Stimulated activated CD8-positive, alpha-beta memory T cell treated with anti-CD3 and anti-CD28 coated beads, Interleukin-7, amount 100 ng/mL, for 1 hour (primary cell): ENCODE data around the gene CCDC15.

Experiments
- DNase-seq, 2 donors: peaks; one replicate each; pipeline ENCODE4 v3.0.0-alpha.2; 2020; ENCODE audit warnings: low read depth in 2 of 2

The CCDC15 gene

GRCh38 chr11:125068368-125068767 is 114.4 kb downstream of the CCDC15 start:
- no peak for DNase-seq

- no peak for DNase-seq
Measured at GRCh38 chr11:125069008-125069407, 115.0 kb downstream of the CCDC15 start.

- no peak for DNase-seq
Measured at GRCh38 chr11:125069796-125070195, 115.8 kb downstream of the CCDC15 start.

DNA sequence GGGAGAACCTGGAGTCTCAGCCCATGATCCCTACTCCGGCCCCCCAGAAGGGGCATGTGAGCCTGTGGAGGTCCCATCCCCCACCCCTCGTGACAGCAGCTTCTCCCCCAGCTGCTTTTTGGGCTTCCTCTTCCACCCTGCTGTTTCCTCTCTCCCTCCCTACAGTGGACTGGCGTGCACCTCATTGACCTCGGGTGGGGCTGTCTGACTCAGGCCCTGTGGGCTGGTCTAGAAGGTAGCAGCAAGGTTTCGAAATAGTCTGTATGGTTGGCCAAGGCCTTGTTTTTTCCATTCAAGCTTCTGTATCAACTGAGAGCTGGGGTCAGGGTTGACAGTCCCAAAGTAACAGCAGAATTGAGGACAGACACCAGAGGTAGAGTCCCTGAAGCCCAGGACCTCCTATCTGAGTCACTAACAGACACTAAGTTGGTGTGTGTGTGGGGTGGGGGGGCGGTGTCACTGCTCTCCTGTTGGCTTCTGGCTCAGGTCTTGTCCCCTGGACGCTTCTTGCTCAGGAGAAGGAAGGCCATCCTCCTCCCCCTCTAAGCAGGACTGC is 116.8 kb downstream of the CCDC15 start:
- DNase-seq = no peak

GRCh38 chr11:125071435-125071834 is 117.4 kb downstream of the CCDC15 start:
- DNase-seq = no peak

DNA sequence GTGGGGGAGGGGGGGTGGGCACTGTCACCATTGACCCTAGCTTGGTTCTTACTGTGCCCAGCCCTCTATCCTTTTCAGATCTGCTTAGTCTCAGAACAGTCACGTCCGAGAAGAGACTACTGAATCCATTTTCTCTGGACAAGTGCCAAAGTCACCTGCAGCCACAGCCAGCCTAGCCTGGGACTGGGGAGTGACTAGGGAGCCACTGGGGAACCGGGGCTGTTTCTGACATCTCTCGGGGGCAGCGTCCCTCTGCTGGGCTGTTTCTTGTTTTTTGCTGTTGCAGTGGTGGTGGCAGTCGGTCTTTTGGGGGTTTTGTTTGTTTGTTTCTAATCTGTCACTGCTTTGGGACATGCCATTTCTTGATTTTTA is 117.8 kb downstream of the CCDC15 start:
- DNase-seq = no peak

- no peak for DNase-seq
Measured at GRCh38 chr11:125072218-125072960, 118.4 kb downstream of the CCDC15 start.

DNA sequence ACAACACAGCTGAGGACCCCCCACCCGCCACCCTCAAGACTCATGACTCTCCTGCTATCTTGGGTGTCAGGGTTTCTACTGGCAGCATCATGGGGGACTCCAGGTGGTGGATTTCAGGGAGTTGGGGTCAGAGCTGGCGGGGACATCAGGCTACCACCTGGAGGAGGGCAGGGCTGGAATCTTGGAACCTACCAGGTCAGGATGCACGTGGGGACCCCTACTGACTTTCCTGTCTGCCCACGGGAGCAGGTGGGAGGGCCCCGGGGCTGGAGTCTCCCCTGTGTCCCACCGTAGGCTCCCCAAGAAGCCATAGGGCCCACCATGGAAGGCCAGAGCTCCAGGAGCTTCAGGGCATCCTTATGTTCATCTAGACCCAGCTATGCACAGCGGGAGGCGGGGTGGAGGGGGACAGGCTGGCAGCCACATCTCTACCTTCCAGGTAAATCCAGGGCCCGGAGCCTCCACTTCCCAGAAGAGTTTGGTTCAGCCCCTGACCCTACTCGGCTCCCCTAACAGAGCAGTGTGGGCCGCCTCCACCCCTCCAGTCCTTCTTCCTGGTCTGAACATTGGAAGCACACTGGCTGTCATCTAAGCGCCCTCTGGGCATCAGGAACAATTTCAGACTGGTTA is 119.1 kb downstream of the CCDC15 start:
- no peak for DNase-seq

DNA sequence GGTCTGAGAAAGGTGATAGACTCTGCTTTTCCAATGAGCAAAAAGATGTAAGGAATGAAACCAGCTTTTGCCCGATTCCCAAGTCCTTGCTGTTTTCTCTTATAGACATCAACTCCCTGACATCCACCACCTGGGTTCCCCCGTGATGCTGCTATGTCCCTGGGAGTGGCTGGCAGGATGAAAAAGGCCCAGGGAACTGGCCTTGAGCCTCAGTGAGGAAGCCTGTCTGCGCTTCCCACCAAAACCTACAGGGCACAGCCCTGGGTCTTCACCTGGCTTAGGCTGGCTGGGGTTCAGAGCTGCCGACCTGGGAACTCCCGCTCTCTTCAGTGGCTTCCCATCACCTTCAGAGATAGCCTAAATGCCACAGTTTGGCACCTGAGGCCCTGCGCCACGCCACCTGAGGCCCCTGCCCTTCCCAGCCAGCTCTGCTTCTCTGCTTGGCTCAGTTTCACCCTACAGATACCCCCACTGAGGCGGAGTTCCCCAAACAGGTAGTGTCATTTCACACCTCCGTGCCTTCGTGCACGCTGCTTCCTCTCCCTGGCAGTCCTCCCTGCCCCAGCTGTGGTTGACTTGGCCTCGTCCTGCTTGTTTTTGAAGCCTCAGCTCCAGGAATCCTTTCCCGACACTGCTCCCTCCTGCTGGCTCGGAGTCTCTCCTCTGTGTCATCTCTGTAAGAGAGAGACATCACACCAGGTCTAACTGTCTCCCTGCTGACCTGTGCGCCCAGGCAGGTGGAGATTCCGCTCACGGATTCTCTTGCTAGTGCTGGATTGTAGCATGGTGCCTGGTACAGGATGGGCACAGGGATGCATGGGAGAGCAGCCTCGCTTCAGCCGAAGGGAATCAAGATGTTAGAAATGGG is 119.8 kb downstream of the CCDC15 start:
- no peak for DNase-seq

GRCh38 chr11:125074511-125075241 is 120.7 kb downstream of the CCDC15 start:
- DNase-seq = no peak

DNA sequence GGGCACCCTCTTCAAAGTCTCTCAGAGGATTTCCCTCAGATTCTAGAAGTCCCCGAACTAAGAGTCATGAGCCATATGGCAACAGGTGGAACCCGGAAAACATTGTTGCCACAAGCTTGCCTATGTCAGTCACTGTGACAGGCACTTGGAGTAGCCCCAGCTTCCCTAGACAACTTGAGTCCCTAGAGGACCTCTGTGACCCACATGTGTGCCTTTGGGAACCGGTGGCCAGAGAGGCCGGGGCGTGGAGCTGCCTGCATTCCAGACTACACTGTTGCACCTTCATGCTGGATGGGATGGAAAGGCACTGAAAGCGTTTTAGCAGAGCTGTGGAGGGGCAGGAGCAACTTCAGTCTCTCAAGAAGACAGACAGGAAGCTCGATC is 121.2 kb downstream of the CCDC15 start:
- DNase-seq = no peak

- DNase-seq = no peak
Measured at GRCh38 chr11:125075900-125076317, 121.9 kb downstream of the CCDC15 start.

- DNase-seq = no peak
Measured at GRCh38 chr11:125076378-125076945, 122.5 kb downstream of the CCDC15 start.

DNA sequence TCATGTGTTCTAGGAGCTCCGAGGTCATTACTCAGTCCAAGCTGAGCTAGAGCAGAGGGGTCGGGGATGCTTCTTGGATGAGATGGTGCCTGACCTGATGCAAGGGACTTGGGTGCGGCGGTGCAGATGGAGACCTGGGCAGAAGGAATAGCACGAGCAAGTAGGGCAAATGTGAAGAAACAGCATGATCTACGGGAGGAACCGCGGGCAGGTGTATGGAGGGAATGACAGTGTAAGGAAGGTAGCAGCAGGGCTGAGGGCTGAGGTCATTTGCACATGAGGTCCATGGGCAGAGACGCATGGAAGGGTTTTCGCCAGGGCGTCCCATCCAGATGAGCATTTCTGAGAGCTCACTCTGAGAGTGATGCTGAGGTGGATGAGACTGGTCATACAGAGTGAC is 124.0 kb downstream of the CCDC15 start:
- DNase-seq = no peak

DNA sequence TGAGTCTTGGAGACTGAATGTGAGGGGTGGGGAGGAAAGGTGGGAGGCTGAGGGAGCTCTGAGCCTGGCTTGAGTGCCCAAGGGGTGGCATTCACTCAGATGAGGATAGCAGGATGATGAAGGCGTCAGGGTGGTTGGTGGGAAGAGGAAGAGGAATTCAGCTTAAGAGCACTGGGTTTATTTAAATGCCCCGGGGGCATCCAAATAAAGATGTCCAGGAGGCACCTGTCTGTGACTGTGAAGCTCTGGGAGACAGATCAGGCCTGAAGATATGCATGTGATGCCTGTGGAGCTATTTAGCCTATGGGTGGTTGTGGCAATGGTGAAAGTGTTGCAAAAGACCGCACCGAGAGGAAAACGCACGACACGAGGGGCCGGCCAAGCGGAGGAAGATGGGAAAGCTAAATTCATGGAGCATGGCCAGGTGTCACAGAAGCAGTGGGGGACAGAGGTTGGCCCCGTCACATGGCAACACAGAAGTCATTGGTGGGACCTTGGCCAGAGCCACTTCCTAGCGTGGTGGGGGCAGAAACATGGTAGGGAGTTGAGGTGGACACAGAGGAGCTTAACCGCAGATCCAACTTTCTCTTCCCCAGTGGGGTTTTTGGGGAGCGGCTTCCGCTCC is 124.6 kb downstream of the CCDC15 start:
- no peak for DNase-seq

- DNase-seq = no peak
Measured at GRCh38 chr11:125079151-125079877, 125.3 kb downstream of the CCDC15 start.

DNA sequence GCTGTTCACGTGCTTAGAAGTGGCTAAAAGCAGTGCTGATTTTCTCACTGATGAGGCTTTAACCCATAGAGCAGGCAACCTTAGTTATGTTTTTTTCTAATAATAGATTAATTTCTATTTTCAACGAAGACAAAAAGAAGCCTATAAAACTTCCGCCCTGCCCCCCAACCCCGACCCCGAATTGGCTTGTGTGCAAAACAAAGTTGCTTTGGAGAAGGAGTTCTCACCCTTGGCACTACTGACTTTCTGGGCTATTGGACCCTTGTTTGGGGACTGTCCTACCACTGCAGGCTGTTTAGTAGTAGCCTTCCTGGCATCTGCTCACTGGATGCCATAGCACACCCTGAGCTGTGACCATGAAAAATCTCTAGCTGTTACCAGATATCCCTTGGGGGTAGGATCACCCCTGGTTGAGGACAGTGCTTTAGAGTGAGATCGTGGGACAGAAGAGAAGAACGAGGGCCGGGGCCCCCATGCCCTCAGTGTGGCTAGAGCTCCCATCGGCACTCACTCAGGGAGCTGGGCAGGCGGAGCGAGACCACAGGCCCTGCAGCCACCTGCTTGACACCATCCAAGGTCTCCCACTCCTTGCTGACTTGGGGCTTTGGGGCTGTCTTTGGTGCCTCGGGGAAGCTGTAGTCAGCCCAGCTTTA is 126.0 kb downstream of the CCDC15 start:
- DNase-seq = no peak

GRCh38 chr11:125080531-125080911 is 126.5 kb downstream of the CCDC15 start:
- no peak for DNase-seq

DNA sequence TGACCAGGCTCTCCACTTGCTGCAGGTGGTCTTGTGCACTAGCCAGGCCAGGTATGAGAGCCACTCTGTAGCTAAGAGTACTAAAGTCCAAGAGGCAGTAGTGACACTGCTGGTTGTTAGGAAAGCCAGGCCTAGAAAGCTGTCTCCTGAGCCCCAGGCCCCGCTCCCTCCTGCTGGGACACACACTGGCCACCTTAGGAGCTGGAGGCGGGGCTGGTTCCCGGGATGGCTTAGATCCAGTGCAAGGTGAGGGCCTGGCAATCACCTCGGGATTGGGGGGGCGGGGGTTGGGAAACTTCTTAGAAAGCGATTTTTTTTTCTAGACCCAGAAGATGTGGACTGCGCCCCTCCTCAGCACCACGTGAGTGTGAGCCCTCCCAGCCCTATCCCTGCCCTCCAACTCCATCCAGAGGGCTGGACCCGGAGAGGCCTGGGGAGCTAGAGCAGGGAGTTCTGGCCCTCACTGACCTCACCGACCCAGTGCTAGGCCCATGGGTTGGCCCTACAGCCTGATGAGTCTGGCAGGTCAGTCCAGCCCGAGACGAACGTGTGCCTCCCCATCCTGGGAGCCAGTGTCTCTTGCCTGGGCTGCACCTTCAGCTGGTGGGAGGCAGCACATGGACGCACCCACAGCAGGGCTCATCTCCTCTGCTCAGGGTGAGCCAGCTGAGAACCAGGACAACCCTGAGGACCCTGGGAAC is 127.2 kb downstream of the CCDC15 start:
- no peak for DNase-seq
